WTC11 (cell line): ENCODE measurements around the gene DUSP1. TPM values are rescaled to one million over a fixed set of nuclear protein-coding genes. Genes with fewer than 3 reads are reported as not detected.
"Not testable (repeated sequence)": the region's sequence is repeated elsewhere in the genome, so short reads cannot be mapped to it uniquely, and the experiment has no call there.

Experiments used
- ATAC-seq: fragments of 200-7000 bp; cut with Tn5 transposase; 2 replicates; pipeline ENCODE4 v1.10.0; 2021; ENCODE audit warnings: mild to moderate bottlenecking, moderate library complexity
- CTCF ChIA-PET: fragments of 300-600 bp; sonication (Branson Sonifier 250); formaldehyde crosslinking; loops from one replicate; lab custom pipeline; 2021; ENCODE audit warnings: antibody characterized with exemption; lab: Charles Lee
- POLR2A ChIA-PET: fragments of 350-600 bp; sonication (Branson Sonifier 250); formaldehyde crosslinking; loops from one replicate; lab custom pipeline; 2021; ENCODE audit warnings: antibody characterized with exemption; lab: Charles Lee
- DNase-seq: peaks from one replicate; pipeline ENCODE4 v3.0.0; 2021; ENCODE audit warnings: low spot score
- H3K27ac Mint-ChIP-seq: 2 replicates; pipeline ENCODE4 v1.8.0; 2021; ENCODE audit warnings: mixed read lengths
- H3K27me3 Mint-ChIP-seq: 2 replicates; pipeline ENCODE4 v1.8.0; 2021; ENCODE audit warnings: low read depth, mild to moderate bottlenecking, moderate library complexity, mixed read lengths
- H3K36me3 Mint-ChIP-seq: 2 replicates; pipeline ENCODE4 v1.8.0; 2021; ENCODE audit warnings: mixed read lengths
- H3K4me1 Mint-ChIP-seq: 2 replicates; pipeline ENCODE4 v1.8.0; 2022; ENCODE audit warnings: mixed read lengths
- H3K4me3 Mint-ChIP-seq: 2 replicates; pipeline ENCODE4 v1.8.0; 2021; ENCODE audit warnings: mild to moderate bottlenecking, moderate library complexity, mixed read lengths
- H3K9me3 Mint-ChIP-seq: 2 replicates; pipeline ENCODE4 v1.8.0; 2021; ENCODE audit warnings: mixed read lengths
- E2F4 ChIP-seq: sonication (generic); formaldehyde crosslinking; IDR thresholded peaks from 2 replicates; pipeline ENCODE4 v1.8.1; 2022; ENCODE audit warnings: low read depth, mild to moderate bottlenecking, moderate library complexity, missing genetic modification reagents, borderline replicate concordance
- ERG ChIP-seq: fragments of 250-450 bp; sonication (Bioruptor Pico); IDR thresholded peaks from 2 replicates; pipeline ENCODE4 v1.8.0; 2021; ENCODE audit warnings: mild to moderate bottlenecking
- ESRRA ChIP-seq: sonication (generic); formaldehyde crosslinking; IDR thresholded peaks from 2 replicates; pipeline ENCODE4 v1.8.1; 2022; ENCODE audit warnings: mild to moderate bottlenecking, missing genetic modification reagents, borderline replicate concordance
- FOXJ3 ChIP-seq: sonication (generic); formaldehyde crosslinking; IDR thresholded peaks from 2 replicates; pipeline ENCODE4 v1.9.0; 2021; ENCODE audit warnings: missing genetic modification reagents, mild to moderate bottlenecking, borderline replicate concordance
- FOXK1 ChIP-seq: sonication (generic); formaldehyde crosslinking; IDR thresholded peaks from 2 replicates; pipeline ENCODE4 v1.8.0; 2022; ENCODE audit warnings: mild to moderate bottlenecking, moderate library complexity, missing genetic modification reagents
- NFE2L1 ChIP-seq: sonication (generic); formaldehyde crosslinking; IDR thresholded peaks from 2 replicates; pipeline ENCODE4 v1.8.1; 2023; ENCODE audit warnings: missing genetic modification reagents
- PREB ChIP-seq: sonication (generic); formaldehyde crosslinking; IDR thresholded peaks from 2 replicates; pipeline ENCODE4 v1.8.1; 2022; ENCODE audit warnings: mild to moderate bottlenecking, missing genetic modification reagents, moderate library complexity, borderline replicate concordance
- ZNF121 ChIP-seq: sonication (generic); formaldehyde crosslinking; IDR thresholded peaks from 2 replicates; pipeline ENCODE4 v1.8.0; 2023; ENCODE audit warnings: missing genetic modification reagents
- ZNF263 ChIP-seq: sonication (generic); formaldehyde crosslinking; IDR thresholded peaks from 2 replicates; pipeline ENCODE4 v1.8.1; 2022; ENCODE audit warnings: low read depth, mild to moderate bottlenecking, moderate library complexity, missing genetic modification reagents
- ZSCAN18 ChIP-seq: fragments of 250-450 bp; sonication (Bioruptor Pico); IDR thresholded peaks from 2 replicates; pipeline ENCODE4 v2.1.2; 2022; ENCODE audit warnings: mild to moderate bottlenecking, moderate library complexity
- total RNA-seq: library from RNA; stranded (reverse); gene quantifications from 3 replicates; pipeline ENCODE4 v1.2.3, GENCODE V29; 2021

Gene DUSP1
- total RNA-seq, 1 experiment from 2014 or later = 9.5 TPM

- H3K27ac Mint-ChIP-seq = no peak overlapping the region
- ATAC-seq (no peak), DNase-seq (no peak)
- POLR2A ChIA-PET = no interaction called here
- no peak for TF ChIP-seq ZSCAN18
- TF ChIP-seq E2F4 (CRISPR knock-in tag) = no peak
- no peak for TF ChIP-seq NFE2L1 (CRISPR knock-in tag)
- no peaks in the 10 kb centered on the region for H3K4me1 Mint-ChIP-seq
- H3K27me3 Mint-ChIP-seq = peaks cover 35% of the 10 kb centered on the region
- no peaks in the 10 kb centered on the region for H3K36me3 Mint-ChIP-seq
- no peaks in the 10 kb centered on the region for H3K9me3 Mint-ChIP-seq
- no peak overlapping the region for H3K4me3 Mint-ChIP-seq
- CTCF ChIA-PET = no interaction called here
Measured at GRCh38 chr5:172816925-172817562, 46.0 kb upstream of the DUSP1 start.

- ATAC-seq (no peak), DNase-seq (no peak)
- peaks cover 26% of the 10 kb centered on the region for H3K27me3 Mint-ChIP-seq
- no peaks in the 10 kb centered on the region for H3K9me3 Mint-ChIP-seq
- no peak overlapping the region for H3K27ac Mint-ChIP-seq
- ChIA-PET CTCF (no interaction called here), POLR2A (interaction anchor here (0.5 kb wide), 1 partner anchor 8 kb away, joined by 3 read pairs; no protein-coding TSS in a partner anchor)
- H3K36me3 Mint-ChIP-seq = no peaks in the 10 kb centered on the region
- TF ChIP-seq ESRRA (no peak), PREB (CRISPR knock-in tag) (no peak), FOXJ3 (CRISPR knock-in tag) (no peak), FOXK1 (CRISPR knock-in tag) (no peak)
- no peaks in the 10 kb centered on the region for H3K4me1 Mint-ChIP-seq
- no peak overlapping the region for H3K4me3 Mint-ChIP-seq
Measured at GRCh38 chr5:172815631-172816030, 44.6 kb upstream of the DUSP1 start.

GRCh38 chr5:172810996-172811395, 40.0 kb upstream of the DUSP1 start:
- H3K4me3 Mint-ChIP-seq, H3K36me3 Mint-ChIP-seq, CTCF ChIA-PET, H3K4me1 Mint-ChIP-seq, POLR2A ChIA-PET, H3K27ac Mint-ChIP-seq, ATAC-seq, DNase-seq, H3K9me3 Mint-ChIP-seq: not testable (repeated sequence)
- peaks cover 24% of the 10 kb centered on the region for H3K27me3 Mint-ChIP-seq

- peaks cover 9% of the 10 kb centered on the region for H3K4me1 Mint-ChIP-seq
- peaks cover 14% of the 10 kb centered on the region for H3K27me3 Mint-ChIP-seq
- ChIA-PET POLR2A (no interaction called here), CTCF (no interaction called here)
- ATAC-seq = no peak
- H3K36me3 Mint-ChIP-seq = no peaks in the 10 kb centered on the region
- peaks cover 3% of the 10 kb centered on the region for H3K9me3 Mint-ChIP-seq
- no peak overlapping the region for H3K27ac Mint-ChIP-seq
- no peak for DNase-seq
- H3K4me3 Mint-ChIP-seq = no peak overlapping the region
- TF ChIP-seq ZNF121 (CRISPR knock-in tag) = no peak
- no peak for TF ChIP-seq ERG (CRISPR knock-in tag)
- no peak for TF ChIP-seq ZNF263 (CRISPR knock-in tag)
Measured at GRCh38 chr5:172809774-172810173, 38.8 kb upstream of the DUSP1 start.
